GM18951 (cell line): Measurements from ENCODE around the gene HES2.
"Not testable (repeated sequence)": the region's sequence is repeated elsewhere in the genome, so short reads cannot be mapped to it uniquely, and the experiment has no call there.

Source experiments
- POLR2A ChIP-seq: IDR thresholded peaks from 4 replicates; pipeline ENCODE4 v1.6.1; 2011; ENCODE audit warnings: mild to moderate bottlenecking; ENCODE audit not compliant: insufficient read length, insufficient read depth; ENCODE audit errors: extremely low read depth
- in situ Hi-C: fragments of 300-500 bp; cut with MboI; formaldehyde crosslinking; loops from one replicate; pipeline ENCODE4 v1.12.0; 2022; ENCODE audit warnings: low sequenced_read_pairs, mixed read lengths, inconsistent platforms; ENCODE audit not compliant: unreplicated experiment

HES2 gene

DNA sequence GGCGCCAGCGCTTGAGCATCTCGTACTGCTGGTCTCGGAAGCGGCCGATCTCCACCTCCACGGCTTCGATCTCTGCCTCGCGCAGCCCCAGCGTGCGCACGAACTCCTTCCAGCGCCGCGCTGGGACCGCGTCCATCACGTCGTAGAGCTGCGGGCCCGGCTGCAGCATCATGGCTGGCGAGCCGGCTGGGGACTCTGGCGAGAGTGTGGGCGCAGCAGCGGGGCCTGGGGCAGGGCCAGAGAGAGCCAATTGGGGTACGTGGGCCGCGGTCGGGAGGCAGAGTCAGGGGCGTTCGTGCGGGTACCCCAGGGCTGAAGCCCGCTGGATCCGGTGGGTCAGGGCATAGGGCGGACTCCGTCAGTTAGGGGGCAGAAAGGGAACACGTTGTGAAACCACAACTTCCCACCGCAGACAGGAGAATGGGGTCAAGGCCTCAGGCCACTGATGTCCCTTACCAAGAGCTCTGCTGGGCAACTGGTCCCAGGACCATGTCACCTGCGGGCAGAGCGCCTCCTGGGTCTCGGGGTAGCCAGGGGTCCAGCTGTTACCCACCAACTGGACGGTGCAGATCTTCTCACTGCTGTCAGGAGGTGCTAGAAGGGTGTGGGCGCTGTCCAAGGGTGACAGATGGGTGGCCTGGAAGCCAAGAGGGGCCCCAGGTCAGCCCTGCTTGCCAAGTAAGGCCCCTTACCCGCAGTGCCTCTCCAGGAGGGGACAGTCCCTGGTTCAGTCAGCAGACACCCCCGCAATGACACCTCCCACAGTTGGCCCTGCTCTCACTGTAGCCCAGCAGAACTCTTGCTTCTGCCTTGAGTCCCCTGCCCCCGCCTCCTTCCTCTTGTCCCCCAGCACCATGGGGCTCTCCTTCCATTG, 42.1 kb upstream of the HES2 start:
- in situ Hi-C loops, result no loop called here
- TF ChIP-seq POLR2A, result no peak

DNA sequence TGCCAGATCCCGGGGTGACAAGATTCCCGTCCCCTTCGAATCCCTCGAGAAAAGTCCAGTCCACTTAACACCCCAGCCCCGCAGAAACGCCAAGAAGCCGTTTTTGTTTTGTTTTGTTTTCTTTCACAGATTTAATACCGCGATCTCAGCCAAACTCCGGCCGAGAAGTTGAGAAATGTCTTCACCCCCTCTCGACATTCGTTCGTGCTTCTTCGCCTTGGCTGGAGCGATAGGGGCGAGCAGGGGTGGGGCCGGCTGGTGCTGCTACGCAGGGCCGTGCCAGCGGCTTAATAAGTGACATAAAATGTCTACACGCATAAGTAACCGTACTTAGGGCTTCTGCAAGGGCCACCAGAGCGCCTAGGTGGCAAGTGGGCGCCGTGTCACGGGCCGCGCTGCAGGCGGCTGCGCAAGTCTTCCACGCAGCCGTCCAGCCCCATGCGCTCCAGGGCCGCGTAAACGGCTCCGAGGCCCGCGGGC, 41.4 kb upstream of the HES2 start:
- TF ChIP-seq POLR2A, result no peak
- in situ Hi-C loops, result no loop called here

DNA sequence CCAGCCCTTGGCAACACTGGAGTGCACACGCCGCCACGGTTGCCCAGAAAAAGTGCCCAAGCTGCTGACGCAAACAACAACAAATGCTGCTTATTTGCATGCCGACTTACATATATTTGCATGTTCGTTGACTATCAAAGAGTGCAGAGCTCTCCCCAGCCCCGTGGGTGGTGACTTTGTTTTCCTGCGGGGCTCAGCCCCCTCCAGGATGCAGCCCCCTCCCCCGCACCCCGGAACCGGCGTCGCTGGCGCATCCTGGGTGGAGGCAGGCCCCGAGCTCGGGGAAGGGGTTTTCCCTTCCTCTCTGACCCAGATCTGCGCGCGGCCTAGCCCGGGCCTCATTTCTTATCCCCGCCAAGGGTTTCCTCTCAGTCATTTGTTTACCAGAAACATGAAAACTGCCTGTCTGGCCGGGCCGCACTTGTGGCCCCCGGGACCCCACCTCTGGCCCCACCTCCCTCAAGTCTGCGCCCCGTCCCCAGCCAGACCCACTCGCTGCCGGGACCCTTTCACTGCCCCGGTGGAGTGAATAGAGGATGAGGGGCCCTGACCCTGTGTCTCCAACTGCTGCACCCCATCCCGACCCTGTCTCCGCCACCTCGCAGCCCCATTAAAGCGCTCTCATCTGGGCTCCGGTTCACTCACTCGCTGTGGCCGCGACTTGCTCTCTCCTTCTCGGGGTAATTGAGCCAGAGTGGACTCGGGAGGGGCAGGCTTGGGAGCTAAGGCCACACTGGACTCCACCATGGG, 40.8 kb upstream of the HES2 start:
- in situ Hi-C loops, result no loop called here
- TF ChIP-seq POLR2A, result no peak

DNA sequence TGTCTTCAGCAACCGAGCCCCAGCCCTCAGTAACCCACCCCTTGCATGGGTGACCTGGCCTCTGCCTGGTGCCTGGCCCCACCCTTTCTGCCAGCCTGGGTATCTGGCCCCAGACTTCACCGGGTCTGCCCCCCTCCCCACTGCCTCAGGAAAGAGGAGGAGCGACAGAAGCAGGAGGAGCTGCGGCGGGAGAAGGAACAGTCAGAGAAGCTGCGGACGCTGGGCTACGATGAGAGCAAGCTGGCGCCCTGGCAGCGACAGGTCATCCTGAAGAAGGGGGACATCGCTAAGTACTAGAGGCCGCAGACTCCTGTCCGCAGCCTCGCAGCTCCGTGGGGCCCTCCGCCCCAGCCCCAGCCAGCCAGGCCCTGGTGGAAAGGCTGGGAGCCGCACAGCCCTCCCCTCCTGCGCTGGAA, 40.1 kb upstream of the HES2 start:
- no peak for TF ChIP-seq POLR2A
- in situ Hi-C loops, result no loop called here

DNA sequence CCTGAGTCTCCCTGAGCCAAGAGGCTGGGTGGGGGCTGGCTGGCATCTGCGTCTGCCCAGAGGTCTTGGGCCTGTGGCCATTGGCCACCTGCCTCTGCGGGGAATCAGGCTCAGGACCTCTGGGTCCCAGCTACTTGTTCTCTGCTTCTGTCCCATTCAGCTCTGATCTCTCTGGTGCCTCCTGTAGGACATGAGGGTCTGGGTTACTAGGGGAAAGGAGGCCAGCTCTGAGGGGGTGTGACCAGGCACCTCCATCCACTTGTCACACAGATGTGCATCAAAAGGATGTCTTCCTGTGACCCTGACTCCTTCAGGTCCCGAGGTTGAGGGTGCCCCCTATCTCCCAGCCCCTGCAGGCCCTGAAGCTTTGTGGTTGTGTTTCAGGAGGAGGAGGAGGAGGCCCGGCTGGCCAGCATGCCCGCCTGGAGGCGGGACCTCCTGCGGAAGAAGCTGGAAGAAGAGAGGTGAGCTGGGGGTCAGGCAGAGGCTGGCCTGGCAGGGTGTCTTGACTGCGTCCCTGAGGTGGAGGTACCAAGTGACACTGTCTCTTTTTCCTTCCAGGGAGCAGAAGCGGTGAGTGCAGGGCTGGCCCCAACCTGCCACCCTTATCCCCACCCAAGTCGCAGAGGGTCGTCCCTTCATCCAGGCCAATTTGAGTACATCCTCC, 37.2 kb upstream of the HES2 start:
- no peak for TF ChIP-seq POLR2A

DNA sequence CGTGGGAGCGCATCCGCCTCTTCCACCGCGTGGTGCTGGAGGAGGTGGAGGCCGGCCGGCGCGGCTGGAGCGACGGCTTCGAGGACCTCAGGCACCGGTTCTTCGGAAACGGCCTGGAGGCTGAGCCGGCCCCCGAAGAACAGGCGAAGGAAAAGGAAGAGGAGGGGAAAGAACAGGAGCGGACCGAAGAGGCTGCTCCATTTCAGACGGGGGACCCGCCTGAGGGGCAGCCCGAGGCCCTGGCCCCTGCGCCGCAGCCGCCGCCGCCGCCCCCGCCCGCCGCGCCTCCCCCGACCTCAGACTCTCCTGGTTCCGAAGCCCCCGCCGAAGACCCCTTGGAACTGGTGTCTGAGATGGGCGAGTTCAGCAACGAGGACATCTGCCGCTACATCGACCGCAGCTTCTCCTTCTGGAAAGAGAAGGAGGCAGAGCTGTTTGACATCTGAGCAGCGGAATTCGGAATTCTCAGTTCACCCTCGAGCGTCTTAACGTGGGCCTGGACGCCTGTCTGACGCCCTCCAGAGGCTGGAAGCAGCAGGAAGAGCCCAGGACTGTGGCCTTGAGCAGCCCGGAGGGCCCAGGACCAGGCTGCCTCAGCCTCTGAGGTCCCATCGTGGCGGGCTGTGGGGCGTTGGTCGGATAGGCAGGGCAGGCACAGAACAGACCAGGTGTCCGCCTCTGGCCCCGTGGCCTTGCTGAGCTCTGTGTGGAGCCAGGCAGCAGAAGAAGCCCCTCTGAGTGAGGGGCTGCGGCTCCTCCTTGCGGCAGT, 36.2 kb upstream of the HES2 start:
- in situ Hi-C loops, result not testable (repeated sequence)

More for the DNA sequence above, 37.2 kb upstream of the HES2 start:
- in situ Hi-C loops, result no loop called here

DNA sequence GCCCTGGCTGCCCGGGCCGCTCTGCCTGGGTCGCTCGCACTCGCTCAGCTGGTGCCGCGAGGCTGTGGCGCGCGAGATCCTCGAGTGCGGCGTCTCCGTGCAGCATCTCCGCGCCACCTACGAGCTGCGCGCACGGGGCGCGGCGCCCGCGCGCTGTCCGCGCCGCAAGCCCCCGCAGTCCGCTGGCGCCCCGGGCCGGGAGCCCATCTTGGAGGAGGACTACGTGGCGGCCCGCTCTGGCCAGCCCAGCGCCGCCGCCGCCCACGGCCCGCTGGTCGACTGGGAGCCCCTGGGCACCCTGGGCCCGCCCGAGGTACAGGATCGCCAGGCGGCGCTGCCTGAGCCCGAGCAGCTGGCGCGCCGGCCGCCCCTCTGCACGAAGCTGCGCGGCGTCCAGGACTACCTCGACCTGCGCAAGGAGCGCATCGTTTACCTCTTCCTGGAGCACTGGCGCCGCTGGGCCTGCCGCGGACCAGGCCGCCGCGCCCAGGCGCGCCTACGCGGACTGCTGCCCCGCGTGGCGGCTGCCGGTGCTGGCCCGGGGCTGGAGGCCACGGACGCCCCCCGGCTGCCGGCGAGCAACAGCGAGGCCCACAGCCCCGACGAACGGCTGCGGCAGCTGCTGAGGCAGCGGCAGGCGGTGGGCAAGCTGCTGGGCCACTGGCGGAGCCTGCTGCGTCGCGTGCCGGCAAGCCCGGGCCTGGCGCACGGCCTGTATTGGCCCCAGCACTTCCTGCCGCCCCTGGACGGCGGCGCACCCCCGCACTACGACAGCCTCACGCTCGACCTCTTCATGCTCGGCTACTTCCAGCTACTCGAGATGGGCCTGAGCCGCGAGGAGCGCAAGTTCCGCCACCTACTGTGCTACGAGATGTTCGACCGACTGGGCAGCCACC, 35.4 kb upstream of the HES2 start:
- TF ChIP-seq POLR2A, result no peak
- in situ Hi-C loops, result no loop called here

DNA sequence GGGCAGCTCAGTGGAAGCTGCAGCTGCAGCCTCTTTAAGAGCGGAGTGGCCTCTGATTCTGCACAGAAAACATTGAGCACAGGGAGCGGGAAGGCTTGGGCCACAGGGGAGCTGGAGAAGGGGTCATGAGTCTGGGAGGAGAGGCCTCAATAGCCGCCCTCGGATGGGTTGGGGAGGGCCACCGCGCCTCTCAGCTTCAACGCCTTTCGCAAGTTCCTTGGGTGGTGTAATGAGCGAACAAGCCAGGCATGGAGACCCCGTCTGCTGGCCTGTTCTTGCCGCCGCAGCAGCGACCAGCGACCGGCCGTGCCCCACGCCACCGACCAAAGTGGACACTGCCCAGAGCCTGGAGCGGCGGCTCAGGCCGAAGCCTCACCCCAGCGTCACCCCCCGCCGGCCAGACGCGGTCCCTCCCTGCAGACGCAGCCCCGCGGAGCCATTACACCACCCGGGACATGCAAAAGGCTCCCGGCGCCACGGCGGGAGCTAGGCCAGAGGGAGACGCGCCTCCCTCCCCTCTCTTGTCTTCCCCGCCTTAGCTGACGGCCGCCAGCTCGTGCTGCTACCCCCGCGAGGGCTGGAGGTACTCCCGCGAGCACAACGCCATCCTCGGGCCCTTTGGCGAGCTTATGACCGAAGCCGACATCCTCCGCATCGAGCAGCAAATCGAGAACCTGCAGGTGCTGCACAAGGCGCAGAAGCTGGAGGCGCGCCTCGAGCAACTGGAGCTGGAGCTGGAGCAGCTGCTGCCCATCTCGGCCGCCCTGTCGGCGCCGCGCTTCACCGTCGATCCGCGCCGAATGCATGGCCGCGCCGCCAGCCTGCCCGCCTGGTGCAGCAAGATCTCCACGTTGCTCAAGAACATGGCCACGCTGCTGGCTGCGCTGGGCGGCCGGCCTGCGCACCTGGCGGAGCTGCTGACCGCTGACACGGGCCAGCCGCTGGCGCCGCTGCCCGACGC, 34.5 kb upstream of the HES2 start:
- in situ Hi-C loops, result not testable (repeated sequence)

DNA sequence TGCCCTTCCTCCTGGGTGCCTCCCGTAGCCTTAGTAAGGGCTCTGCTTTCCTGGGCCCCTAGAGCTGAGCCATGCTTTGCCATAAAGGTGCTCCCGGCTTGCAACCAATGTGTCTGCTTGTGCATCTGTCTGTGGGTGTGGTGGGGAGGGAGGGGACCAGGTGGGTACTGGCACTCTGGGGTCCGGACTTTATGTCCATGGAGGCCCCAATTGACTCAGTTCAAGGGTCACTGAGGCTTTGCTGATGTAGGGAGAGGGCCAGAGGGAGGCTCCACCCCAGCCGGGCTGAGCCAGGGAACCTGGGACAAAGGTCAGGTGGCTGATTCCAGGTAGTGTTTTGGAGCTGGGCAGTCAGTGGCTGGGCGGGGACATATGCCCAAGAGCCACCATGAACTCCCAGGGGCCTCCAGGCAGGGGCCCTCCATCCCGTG, 31.2 kb upstream of the HES2 start:
- TF ChIP-seq POLR2A, result no peak
- in situ Hi-C loops, result no loop called here

DNA sequence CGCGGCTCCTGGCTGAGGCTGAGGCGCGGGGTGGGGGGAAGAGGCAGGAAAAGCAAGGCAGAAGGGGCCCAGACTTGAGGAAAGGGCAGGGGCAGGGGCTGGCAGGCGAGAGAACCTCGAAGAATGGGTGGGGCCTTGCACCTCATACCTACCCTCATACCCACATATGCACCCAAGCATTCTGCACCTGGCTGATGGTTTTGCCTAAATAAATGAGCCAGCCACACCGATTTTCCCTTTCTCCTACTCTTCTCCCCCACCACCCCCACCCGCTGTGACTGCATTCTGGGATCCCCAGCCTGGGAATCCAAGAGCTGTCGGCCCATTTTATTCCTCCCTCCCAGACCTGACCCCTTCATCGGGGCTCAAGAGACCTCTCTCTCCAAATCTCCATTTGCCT, 30.8 kb upstream of the HES2 start:
- in situ Hi-C loops, result not testable (repeated sequence)

DNA sequence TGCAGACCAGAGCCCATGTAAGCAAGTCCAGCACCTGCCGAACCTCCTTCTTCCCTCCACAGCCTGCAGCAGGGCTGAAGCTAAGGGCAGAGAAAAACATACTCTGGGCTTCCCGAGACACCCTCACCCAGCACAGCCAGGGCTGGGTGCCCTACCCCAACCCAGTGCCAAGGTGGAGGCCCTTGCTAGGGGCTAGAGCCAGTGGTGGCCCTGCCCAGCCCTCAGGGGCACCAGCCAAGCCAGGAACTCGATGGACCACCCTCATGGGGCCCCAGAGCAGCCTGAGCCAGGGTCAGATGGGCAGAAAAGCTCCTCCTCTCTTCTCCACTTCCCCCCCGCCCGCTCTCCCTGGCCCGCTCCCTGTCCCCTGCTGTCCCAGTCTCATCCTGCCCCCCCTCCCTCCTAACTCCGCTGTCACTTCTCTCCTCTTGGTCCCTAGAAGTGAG, 30.3 kb upstream of the HES2 start:
- no peak for TF ChIP-seq POLR2A
- in situ Hi-C loops, result no loop called here
